Activated T-helper 1 cell treated with Interleukin-2 at 50 U/mL for 16 hours (primary cell): ENCODE measurements around the gene PRKRIP1.
A peak's percentile ranks its signal among the peaks of the same experiment; 100 is the strongest.
"Not testable (repeated sequence)": the region's sequence is repeated elsewhere in the genome, so short reads cannot be mapped to it uniquely, and the experiment has no call there.

Experiments used
- DNase-seq: peaks from one replicate; pipeline ENCODE4 v3.0.0-alpha.2; 2020; ENCODE audit warnings: low read depth

The PRKRIP1 gene

GRCh38 chr7:102457352-102457924 lies 61.3 kb downstream of the PRKRIP1 start:
- no peak for DNase-seq

DNA sequence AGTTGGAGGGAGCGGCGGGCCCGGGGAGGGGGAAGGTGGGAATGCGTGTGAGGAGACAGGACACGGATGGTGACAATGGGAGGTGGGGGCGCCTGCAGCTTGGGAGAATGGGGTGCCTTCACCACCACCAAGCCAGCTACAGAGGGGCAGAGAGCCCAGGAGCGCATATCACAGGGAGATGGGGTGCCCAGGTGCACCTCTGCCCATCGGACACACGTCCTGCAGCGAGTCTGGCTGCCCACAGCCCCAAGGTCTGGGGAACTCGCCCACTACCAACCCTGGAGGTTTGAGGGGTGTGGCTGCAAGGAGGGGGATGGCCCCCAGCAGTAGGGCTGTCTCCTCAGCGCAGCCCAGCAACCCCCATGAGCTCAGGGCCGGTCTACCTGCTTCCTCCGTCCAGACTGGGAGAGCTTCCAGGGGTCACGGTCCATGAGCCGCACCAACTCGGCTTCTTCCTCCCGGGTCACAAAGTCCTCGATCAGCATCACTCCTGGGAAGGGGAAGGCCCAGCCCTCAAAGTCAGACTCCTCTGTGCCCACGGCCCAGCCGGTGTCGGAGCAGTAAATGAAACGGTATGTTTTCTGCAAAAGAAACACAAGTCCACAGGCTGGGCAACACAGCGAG lies 63.2 kb downstream of the PRKRIP1 start:
- DNase-seq: no peak

GRCh38 chr7:102460467-102460866 lies 64.3 kb downstream of the PRKRIP1 start:
- no peak for DNase-seq

GRCh38 chr7:102463841-102464576 lies 67.8 kb downstream of the PRKRIP1 start:
- DNase-seq: no peak

GRCh38 chr7:102464577-102465280 lies 68.6 kb downstream of the PRKRIP1 start, which contains the start of the genes ALKBH4 and LRWD1:
ALKBH4 (minus strand) TSS chr7:102464863; CDS start chr7:102464836, 27 bp downstream.
LRWD1 (plus strand) TSS chr7:102464984; CDS start chr7:102465081, 97 bp downstream.
- peak; percentile 94 for DNase-seq

DNA sequence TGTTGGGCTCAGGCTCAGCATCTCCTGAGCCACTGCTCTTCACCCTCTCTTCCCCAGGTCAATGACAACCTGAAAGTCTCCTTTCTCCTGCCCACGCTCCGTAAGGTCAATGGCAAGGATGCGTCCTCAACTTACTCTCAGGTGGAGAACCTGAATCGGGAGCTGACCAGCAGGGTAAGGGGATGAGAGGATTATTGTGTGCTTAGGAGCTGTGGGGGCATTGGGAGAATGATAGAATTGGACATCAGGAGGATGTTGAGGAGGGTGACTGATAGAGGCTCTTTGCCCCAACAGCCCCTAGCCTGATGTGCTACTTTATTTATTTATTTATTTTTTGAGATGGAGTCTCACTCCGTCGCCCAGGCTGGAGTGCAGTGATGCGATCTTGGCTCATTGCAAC lies 69.9 kb downstream of the PRKRIP1 start:
- no peak for DNase-seq

GRCh38 chr7:102467581-102468477 lies 71.7 kb downstream of the PRKRIP1 start:
- no peak for DNase-seq

DNA sequence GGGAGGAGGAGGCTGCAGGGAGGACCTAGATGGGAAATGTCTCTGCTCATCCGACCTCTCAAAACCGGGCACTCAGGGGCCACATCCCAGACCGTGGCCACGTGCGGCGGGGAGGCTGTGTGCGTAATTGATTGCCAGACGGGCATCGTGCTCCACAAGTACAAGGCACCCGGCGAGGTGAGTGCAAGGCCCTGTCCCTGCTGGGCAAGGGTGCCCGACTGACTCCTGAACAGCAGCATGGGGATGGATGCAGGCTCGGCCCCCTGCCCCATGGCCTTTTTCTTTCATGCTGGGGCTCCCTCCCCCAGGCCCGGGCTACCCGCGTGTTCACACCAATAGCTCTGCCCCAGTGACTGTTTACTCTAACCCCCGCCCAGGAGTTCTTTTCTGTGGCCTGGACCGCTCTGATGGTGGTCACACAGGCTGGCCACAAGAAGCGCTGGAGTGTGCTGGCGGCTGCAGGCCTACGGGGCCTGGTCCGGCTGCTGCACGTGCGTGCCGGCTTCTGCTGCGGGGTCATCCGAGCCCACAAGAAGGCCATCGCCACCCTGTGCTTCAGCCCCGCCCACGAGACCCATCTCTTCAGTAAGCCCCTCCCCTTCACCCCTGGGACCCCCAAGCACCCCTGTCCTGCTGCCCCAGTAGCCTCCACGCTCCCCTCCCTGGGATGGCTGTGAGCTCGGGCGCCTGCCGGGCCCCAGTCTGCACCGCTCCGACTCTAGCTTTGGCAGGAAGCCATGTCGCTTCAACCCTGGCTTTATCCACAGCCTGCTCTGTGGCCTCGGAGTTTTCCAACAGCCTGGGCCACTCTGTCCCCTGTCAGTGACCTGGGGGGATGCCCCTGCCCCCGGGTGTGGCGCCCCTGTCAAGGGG lies 72.6 kb downstream of the PRKRIP1 start:
- no peak for DNase-seq

GRCh38 chr7:102469351-102469971 lies 73.3 kb downstream of the PRKRIP1 start:
- DNase-seq: no peak

- no peak for DNase-seq
Observed at GRCh38 chr7:102469972-102470825, 74.0 kb downstream of the PRKRIP1 start.

GRCh38 chr7:102471791-102472125 lies 75.6 kb downstream of the PRKRIP1 start:
- no peak for DNase-seq

GRCh38 chr7:102472126-102473041 lies 76.2 kb downstream of the PRKRIP1 start:
- DNase-seq: no peak

DNA sequence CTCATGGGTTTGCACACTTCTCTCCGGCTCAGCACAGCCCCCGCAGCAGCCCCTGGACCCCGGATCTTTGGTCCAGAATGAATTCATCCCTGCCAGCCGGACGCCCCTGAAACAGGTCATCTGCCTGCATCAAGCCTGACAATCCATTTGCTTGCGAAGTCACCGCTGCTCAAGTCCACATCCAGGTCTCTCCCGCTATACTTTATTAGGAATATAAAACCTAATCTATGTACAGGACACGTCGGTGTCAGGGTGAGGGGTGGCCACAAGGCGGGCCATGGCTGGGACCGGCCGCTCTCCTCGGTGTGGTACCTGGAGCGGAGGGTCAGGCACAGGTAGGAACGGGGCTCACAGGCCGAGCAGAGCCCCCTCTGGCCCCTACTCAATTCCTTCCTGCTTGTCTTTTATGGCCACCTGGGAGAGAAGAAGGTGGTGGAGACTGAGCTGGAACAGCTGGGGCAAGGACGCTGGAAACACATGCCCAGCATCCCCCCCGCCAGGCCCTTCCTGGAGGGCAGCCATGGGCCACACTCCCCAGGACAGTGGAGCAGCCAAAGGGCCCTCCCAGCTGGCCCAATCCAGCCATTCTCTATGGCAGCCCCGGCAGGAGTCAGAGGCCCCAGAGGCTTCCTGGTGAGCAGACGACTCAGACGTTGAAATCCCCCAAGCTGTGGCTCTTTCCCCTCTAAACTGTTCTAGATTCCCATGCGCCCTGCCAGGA lies 77.3 kb downstream of the PRKRIP1 start:
- no peak for DNase-seq

DNA sequence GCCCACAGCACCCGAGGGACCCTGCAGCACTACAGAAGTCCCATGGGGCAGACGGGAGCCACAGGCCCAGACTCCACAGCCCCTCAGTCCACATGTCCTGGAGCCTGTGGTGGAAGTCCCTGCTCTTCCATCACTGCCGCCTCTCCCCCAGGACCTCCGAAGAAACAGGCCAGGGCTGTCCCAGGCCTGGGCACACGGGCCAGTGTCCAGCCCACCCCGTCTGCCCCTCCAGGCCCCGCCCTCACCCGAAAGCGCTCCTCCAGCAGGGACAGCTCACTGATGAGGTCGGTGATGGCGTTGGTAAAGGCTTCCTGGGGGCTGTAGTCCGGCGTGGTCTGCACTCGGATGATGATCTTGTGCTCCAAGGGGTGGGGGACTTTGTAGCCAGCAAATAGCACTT lies 78.0 kb downstream of the PRKRIP1 start:
- DNase-seq: not testable (repeated sequence)

GRCh38 chr7:102474736-102475435 lies 78.7 kb downstream of the PRKRIP1 start:
- DNase-seq: not testable (repeated sequence)
